Rectal smooth muscle tissue (tissue), 1 donor: ENCODE results near the gene HOXA5.

ENCODE experiments used
- H3K27ac ChIP-seq: one replicate; pipeline ENCODE4 v1.7.0; 2013; ENCODE audit warnings: low read depth, low read length, inconsistent platforms
- H3K27me3 ChIP-seq: one replicate; pipeline ENCODE4 v1.7.0; 2013; ENCODE audit warnings: low read length; ENCODE audit not compliant: control insufficient read depth, insufficient read depth
- H3K36me3 ChIP-seq: one replicate; pipeline ENCODE4 v1.7.0; 2013; ENCODE audit warnings: low read length; ENCODE audit not compliant: control insufficient read depth, insufficient read depth
- H3K4me1 ChIP-seq: one replicate; pipeline ENCODE4 v1.7.0; 2013; ENCODE audit warnings: low read length; ENCODE audit not compliant: control insufficient read depth, insufficient read depth
- H3K4me3 ChIP-seq: one replicate; pipeline ENCODE4 v1.7.0; 2013; ENCODE audit warnings: low read length
- H3K9ac ChIP-seq: one replicate; pipeline ENCODE4 v1.7.0; 2013; ENCODE audit warnings: low read length

The HOXA5 gene

DNA sequence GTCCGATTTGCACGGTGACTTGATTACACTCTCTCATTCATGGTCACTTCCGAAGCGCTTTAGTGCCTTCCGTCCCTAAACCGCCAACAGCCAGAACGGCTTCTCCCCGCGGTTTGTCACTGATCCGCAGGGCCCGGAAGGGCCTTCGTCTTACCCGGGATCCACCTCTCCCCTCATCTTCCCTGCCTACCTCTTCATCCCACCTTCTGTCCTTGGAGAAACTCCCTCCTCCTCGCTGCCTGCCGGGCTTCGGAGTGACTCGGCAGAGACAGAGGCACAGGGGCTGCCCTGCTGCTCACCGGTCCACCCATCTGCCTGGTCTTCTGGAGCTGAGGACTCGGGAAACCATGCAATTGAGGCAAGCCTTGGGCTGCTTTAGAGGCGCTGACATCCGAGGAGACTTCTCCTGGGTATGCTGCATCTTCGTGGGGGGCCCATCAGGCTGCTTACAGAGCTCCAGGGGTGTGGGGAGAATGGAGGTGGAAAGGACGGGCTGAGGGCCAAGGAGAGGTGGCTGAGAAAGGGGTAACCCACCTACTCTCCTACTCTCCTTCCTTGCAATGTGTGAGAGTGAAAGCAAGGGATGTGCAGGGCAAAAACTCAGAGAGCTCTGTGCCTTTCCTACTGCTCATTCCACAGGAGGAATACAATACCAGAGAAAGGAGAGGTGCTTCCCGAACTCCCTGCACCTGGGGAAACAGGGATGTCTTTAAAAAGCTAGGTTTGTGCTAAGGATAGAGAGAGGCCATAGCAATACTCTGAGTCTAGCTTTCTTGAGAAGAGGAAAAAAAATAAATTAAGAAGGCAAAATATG, 42.6 kb upstream of the HOXA5 start:
- Histone ChIP-seq H3K4me3 (peak overlapping the region; percentile 72), H3K36me3 (no peaks in the 10 kb centered on the region), H3K27ac (peak overlapping the region; percentile 89), H3K4me1 (peaks cover 16% of the 10 kb centered on the region), H3K9ac (peak overlapping the region; percentile 59), H3K27me3 (peaks cover 3% of the 10 kb centered on the region)

DNA sequence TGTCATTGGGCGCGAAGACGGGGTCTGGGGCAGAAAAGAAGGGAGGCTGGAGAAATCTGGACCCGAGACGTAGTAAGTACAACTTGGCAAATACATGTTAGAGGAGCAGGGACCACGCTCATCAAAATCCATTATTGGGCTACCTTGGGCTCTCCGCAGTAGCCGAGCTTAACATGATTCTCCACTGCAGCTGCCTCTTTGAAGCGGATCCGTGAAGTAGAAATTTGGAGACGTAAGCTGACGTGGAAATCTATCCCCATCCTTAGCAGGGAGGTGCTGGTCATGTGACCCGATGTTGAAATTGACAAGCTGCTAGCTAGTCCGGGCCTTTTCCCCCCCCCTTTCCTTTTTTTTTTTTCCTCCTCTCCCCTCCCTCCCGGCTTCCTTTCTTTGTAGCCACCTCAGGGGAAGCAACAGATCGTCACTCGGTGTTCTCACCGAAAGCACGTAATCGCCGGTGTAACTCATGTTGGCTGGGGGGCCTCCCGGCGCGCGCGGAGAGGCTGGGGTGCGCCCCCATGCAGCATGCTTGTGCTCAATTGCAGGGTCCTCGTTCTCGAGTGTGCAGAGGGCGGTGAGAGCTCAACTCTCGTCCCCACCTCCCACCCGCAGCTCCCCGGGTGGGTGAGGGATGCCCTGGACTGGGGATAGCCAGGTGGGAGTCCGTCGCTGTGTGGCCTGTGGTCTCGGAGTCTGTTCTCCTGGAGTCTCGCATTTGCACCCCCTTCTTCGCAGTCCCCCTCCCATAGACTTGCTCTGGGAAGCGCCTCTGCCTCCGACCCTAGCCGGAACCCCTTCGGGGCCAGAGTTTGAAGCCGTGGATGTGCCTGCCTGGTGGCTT, 41.8 kb upstream of the HOXA5 start, which contains the start of gene HOXA11:
Gene HOXA11, minus strand, starts transcription at position 220 of the 841 bp plus-strand sequence. Its CDS starts 88 bp downstream, at position 132.
- Histone ChIP-seq H3K36me3 (no peaks in the 10 kb centered on the region), H3K9ac (peak within 1 kb of the TSS; percentile 67), H3K4me1 (peaks cover 22% of the 10 kb centered on the region), H3K27me3 (peaks cover 3% of the 10 kb centered on the region), H3K27ac (peak within 1 kb of the TSS; percentile 96), H3K4me3 (peak within 1 kb of the TSS; percentile 72)

GRCh38 chr7:27184337-27185012, 41.0 kb upstream of the HOXA5 start:
- Histone ChIP-seq H3K27me3 (peaks cover 5% of the 10 kb centered on the region), H3K4me3 (peak overlapping the region; percentile 72), H3K9ac (peak overlapping the region; percentile 67), H3K36me3 (no peaks in the 10 kb centered on the region), H3K4me1 (peaks cover 16% of the 10 kb centered on the region), H3K27ac (peak overlapping the region; percentile 96)

DNA sequence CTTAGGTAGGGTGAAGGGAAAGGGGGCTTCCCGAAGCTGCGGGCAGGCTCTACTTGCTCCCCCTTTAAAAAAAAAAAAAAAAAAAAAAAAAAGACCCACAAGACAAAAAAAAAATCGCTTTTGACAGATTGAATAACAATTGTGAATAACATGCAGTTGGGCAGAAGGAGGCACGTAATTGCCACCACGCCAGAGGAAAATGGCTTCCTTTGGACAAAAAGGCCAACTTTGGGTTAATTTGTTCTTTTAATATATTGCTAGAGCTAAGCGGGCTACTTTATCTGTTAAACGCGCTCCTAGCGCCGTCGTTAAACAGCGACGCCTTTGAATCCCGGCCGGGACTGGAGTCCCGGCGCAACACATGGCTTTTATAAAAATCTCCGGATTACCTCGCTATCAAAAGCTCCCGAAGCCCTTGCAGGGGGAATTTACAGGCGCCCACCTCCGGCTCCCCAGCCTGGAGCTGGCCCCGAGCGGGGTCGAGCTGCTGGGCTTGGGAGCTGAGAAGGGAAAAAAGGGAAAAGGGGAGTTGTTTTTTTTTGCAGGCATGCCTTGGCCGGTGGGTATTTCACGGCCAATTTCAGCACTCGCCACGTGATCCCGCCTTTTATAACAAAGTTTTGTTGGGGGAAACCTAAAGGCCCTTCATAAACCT, 40.3 kb upstream of the HOXA5 start:
- peaks cover 6% of the 10 kb centered on the region for H3K27me3 ChIP-seq
- H3K36me3 ChIP-seq = no peaks in the 10 kb centered on the region
- peaks cover 14% of the 10 kb centered on the region for H3K4me1 ChIP-seq
- H3K9ac ChIP-seq = peak overlapping the region; percentile 7
- peak overlapping the region; percentile 96 for H3K27ac ChIP-seq
- peak overlapping the region; percentile 72 for H3K4me3 ChIP-seq

DNA sequence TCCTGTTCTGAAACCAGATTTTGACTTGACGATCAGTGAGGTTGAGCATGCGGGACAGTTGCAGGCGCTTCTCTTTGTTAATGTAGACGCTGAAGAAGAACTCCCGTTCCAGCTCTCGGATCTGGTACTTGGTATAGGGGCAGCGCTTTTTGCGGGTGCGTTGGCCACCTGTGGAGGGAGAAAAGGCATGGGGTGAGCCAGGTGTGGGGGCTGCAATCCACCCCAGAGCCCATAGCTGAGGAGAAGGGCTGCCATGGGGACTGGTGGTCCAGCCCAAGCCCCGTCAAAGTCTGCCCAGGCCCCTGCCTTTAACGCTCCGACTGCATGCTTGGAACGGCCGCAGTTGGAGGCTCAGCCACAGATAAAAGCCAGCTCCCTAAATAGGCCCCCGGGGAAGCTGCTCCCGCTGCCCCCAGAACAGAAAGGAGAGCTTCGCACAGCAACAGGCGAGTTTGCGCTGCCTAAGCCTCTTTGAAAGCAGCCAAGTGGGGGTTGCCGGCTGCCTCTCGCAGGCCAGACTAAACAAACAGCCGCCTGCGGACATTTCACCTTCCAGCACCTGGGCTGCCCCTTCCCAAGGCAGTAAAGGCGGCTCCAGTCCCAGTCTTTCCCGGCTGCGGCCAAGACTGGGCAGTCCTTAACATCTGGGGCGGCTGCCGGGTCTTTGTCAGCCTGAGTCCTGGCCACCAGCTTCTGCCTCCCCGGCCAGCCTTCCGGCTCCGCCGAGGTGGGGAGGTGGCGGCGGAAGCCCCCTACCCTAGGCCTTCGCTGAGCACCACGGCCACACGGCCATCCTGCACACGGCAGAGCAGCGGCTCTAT, 39.6 kb upstream of the HOXA5 start:
- H3K36me3 ChIP-seq = no peaks in the 10 kb centered on the region
- H3K27ac ChIP-seq = peak overlapping the region; percentile 96
- peak overlapping the region; percentile 72 for H3K4me3 ChIP-seq
- H3K27me3 ChIP-seq = peaks cover 6% of the 10 kb centered on the region
- H3K4me1 ChIP-seq = peaks cover 14% of the 10 kb centered on the region
- peak overlapping the region; percentile 7 for H3K9ac ChIP-seq

GRCh38 chr7:27182285-27182841, 38.9 kb upstream of the HOXA5 start:
- Histone ChIP-seq H3K4me1 (peaks cover 14% of the 10 kb centered on the region), H3K27me3 (peaks cover 6% of the 10 kb centered on the region), H3K27ac (peak overlapping the region; percentile 96), H3K36me3 (no peaks in the 10 kb centered on the region), H3K4me3 (peak overlapping the region; percentile 72), H3K9ac (no peak overlapping the region)

DNA sequence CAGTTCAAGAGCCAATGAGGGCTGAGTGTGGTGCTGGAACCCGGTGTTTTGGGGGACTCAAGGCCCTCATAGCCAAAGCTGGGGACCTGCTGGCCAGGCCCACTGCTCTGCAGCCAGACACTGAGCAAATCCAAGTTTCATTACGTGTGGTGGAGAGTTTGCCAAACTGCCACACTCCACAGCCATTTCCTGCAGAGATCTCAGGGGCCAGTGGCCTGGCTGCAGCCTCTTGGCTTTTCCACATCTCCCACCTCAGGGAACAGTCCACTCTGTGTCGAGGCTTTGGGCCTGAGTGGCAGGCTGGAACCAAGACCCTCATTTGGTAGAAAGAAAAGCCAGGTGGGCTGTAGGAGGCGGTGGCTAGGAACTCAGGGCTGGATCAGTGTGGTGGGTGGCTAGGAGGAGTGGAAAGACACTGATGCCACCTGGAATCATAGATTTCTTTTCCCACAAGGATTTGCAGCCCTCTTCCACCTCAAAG, 38.4 kb upstream of the HOXA5 start:
- no peaks in the 10 kb centered on the region for H3K36me3 ChIP-seq
- H3K9ac ChIP-seq = no peak overlapping the region
- H3K4me1 ChIP-seq = peaks cover 14% of the 10 kb centered on the region
- peak overlapping the region; percentile 17 for H3K4me3 ChIP-seq
- H3K27me3 ChIP-seq = peaks cover 6% of the 10 kb centered on the region
- H3K27ac ChIP-seq = peak overlapping the region; percentile 96

- Histone ChIP-seq H3K36me3 (no peaks in the 10 kb centered on the region), H3K27ac (peak overlapping the region; percentile 96), H3K4me1 (peaks cover 14% of the 10 kb centered on the region), H3K9ac (no peak overlapping the region), H3K4me3 (peak overlapping the region; percentile 44), H3K27me3 (peaks cover 8% of the 10 kb centered on the region)
These were observed 37.2 kb upstream of the HOXA5 start for GRCh38 chr7:27180431-27181420.

DNA sequence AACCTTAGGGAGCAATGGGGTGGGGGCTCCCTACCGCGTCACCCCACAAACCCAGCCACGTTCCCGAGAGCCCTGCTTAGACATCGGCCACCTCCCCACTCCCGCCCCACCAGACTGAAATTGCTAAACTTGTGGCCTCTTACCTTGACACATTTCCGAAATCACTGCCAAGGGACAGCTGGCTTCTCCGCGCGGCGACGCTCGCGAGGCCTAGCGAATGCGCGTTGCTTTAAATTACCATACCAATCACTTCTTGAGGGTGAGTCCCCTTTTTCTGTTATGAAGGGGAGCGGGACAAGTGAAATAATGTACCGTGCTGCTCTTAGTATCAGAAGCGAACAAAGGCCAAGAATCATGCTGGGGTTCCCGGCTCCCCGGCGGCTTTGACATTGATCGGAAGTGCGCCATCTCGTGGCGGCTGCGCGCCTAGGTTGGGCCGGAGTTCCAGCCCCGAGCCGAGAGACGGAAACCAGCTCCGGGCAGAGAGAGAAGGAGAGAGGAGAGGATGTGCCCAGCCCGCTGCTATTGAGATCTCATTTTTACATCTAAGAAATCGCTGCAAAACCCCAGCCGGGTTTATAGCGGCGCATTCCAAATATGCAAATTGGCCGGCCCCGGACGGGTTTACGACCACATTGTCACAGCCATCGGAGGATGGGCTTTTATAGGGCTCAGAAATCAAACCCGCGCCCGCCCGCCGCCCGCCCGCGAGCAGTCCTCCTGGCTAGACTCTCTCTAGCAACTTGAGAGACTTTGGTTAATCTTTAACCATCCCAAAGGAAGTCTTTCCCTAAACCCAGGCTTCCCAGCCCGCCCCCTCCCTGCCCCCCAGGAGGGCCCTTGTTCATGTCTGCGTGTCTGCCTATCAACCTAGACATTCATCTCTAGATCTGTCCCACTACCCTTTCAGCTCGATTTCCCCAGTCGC, 36.3 kb upstream of the HOXA5 start:
- peak overlapping the region; percentile 76 for H3K9ac ChIP-seq

More for the DNA sequence above, 36.3 kb upstream of the HOXA5 start:
- Histone ChIP-seq H3K27ac (peak overlapping the region; percentile 96), H3K4me3 (peak overlapping the region; percentile 78), H3K27me3 (peaks cover 8% of the 10 kb centered on the region), H3K4me1 (peaks cover 18% of the 10 kb centered on the region), H3K36me3 (no peaks in the 10 kb centered on the region)
